Uterus (tissue), 4 donors: ENCODE data around the gene CRABP2. TPM values are rescaled to one million over a fixed set of nuclear protein-coding genes. Genes with fewer than 3 reads are reported as not detected.

Source experiments
- DNase-seq, 2 donors: peaks; one replicate each; pipeline ENCODE4 v3.0.0-alpha.2; 2019 to 2020
- H3K27ac ChIP-seq, 2 donors: fragments of 200-600 bp; sonication (generic); 1 replicate in 1 of 2; 2 replicates in 1 of 2; pipeline ENCODE4 v1.5.1; 2016 to 2018
- H3K27me3 ChIP-seq, 2 donors: fragments of 200-600 bp; sonication (generic); one replicate each; pipeline ENCODE4 v1.5.1; 2018 to 2019; ENCODE audit warnings: control low read depth in 1 of 2
- H3K36me3 ChIP-seq, 2 donors: fragments of 200-600 bp; sonication (generic); one replicate each; pipeline ENCODE4 v1.5.1; 2019; ENCODE audit warnings: control low read depth in 1 of 2
- H3K4me1 ChIP-seq, 2 donors: fragments of 200-600 bp; sonication (generic); one replicate each; pipeline ENCODE4 v1.5.1; 2018 to 2019; ENCODE audit warnings: control low read depth in 1 of 2
- H3K4me3 ChIP-seq, 2 donors: fragments of 200-600 bp; sonication (generic); 1 replicate in 1 of 2; 2 replicates in 1 of 2; pipeline ENCODE4 v1.5.1; 2018 to 2019; ENCODE audit warnings: mild to moderate bottlenecking in 1 of 2
- H3K9me3 ChIP-seq, 2 donors: fragments of 200-600 bp; sonication (generic); one replicate each; pipeline ENCODE4 v1.5.1; 2019; ENCODE audit warnings: control low read depth in 1 of 2
- CTCF ChIP-seq, 4 experiments: fragments of 200-600 bp in 2 of 4; fragments of 450-650 bp in 2 of 4; sonication (generic) in 2 of 4; IDR thresholded peaks; one replicate each; pipeline ENCODE4 v1.5.1; 2016 to 2019; ENCODE audit warnings: antibody characterized with exemption in 4 of 4, mild to moderate bottlenecking in 2 of 4, moderate library complexity in 1 of 4
- POLR2A ChIP-seq, 2 donors: fragments of 450-650 bp; IDR thresholded peaks; one replicate each; pipeline ENCODE4 v1.6.1; 2016; ENCODE audit warnings: antibody characterized with exemption in 2 of 2, mild to moderate bottlenecking in 1 of 2, moderate library complexity in 1 of 2
- intact Hi-C: fragments of 100-400 bp; cut with DNase I; formaldehyde crosslinking; loops from one replicate; pipeline ENCODE4 v1.15.1; 2023; ENCODE audit warnings: low total_unique reads
- total RNA-seq, 4 donors: library from RNA; depleted of rRNA in 3 of 4; stranded (reverse); fragments of >200 nt in 3 of 4; gene quantifications; one replicate each; pipeline versions ENCODE4 v1.1.0 to v1.2.4, GENCODE V29; 2014 to 2023
- donor health status: DM: yes; HTN: yes; CAD: no.

Gene CRABP2
- total RNA-seq, 4 donors from 2014 or later, result 11.0 to 71.5 (median 14.3) TPM; not detected in 1

GRCh38 chr1:156682166-156682890 is 23.1 kb downstream of the CRABP2 start:
- Histone ChIP-seq H3K4me1 (no peaks in the 10 kb centered on the region), H3K9me3 (no peaks in the 10 kb centered on the region), H3K4me3 (no peak overlapping the region), H3K36me3 (no peaks in the 10 kb centered on the region), H3K27me3 (no peaks in the 10 kb centered on the region), H3K27ac (no peak overlapping the region)
- intact Hi-C loops, result no loop called here
- DNase-seq, result no peak
- no peak for TF ChIP-seq CTCF (IDR thresholded peaks at IDR 0.05)
- TF ChIP-seq POLR2A (IDR thresholded peaks at IDR 0.05), result no peak

GRCh38 chr1:156681196-156681960 is 24.0 kb downstream of the CRABP2 start:
- H3K27ac ChIP-seq, result no peak overlapping the region
- TF ChIP-seq CTCF (IDR thresholded peaks at IDR 0.05) (no peak), POLR2A (IDR thresholded peaks at IDR 0.05) (no peak)
- no peak overlapping the region for H3K4me3 ChIP-seq
- H3K36me3 ChIP-seq, result no peaks in the 10 kb centered on the region
- DNase-seq, result no peak
- intact Hi-C loops, result no loop called here
- no peaks in the 10 kb centered on the region for H3K4me1 ChIP-seq
- no peaks in the 10 kb centered on the region for H3K27me3 ChIP-seq
- no peaks in the 10 kb centered on the region for H3K9me3 ChIP-seq

GRCh38 chr1:156680056-156680455 is 25.3 kb downstream of the CRABP2 start:
- TF ChIP-seq POLR2A (IDR thresholded peaks at IDR 0.05) (no peak), CTCF (IDR thresholded peaks at IDR 0.05) (no peak)
- intact Hi-C loops, result no loop called here
- no peaks in the 10 kb centered on the region for H3K9me3 ChIP-seq
- H3K4me1 ChIP-seq, result no peaks in the 10 kb centered on the region
- H3K36me3 ChIP-seq, result no peaks in the 10 kb centered on the region
- H3K4me3 ChIP-seq, result no peak overlapping the region
- no peak for DNase-seq
- H3K27me3 ChIP-seq, result no peaks in the 10 kb centered on the region
- H3K27ac ChIP-seq, result no peak overlapping the region

- Histone ChIP-seq H3K4me3 (peak overlapping the region; percentile 39 to 50), H3K27ac (peak overlapping the region; percentile 83 to 90), H3K4me1 (no peaks in the 10 kb centered on the region), H3K9me3 (no peaks in the 10 kb centered on the region), H3K36me3 (no peaks in the 10 kb centered on the region), H3K27me3 (no peaks in the 10 kb centered on the region)
- intact Hi-C loops, result loop anchor here (10.0 kb wide), 1 partner anchor 47 kb away; the partner anchor contains the start of genes ISG20L2 and METTL25B
- TF ChIP-seq CTCF (IDR thresholded peaks at IDR 0.05), result peak; percentile 92 to 96 (median 94)
- peak in 1 of 2 donors; percentile 25 for TF ChIP-seq POLR2A (IDR thresholded peaks at IDR 0.05)
- DNase-seq, result peak; percentile 80 to 84
Measured at GRCh38 chr1:156677616-156678596, 27.5 kb downstream of the CRABP2 start.
